ENCODE data around the gene TSPAN3. TPM values are rescaled to one million over a fixed set of nuclear protein-coding genes. Genes with fewer than 3 reads are reported as not detected.

Gene TSPAN3
- total RNA-seq, 1 donor from 2014 or later = 223 TPM

GRCh38 chr15:77037388-77038209 lies 33.3 kb downstream of the TSPAN3 start:
- H3K9ac ChIP-seq (ENCODE audit: low read length) = no peak overlapping the region
- Mint-ChIP-seq H3K4me3 (ENCODE audit: unreplicated experiment) (no peak overlapping the region), H3K27ac (ENCODE audit: unreplicated experiment) (no peak overlapping the region), H3K27me3 (ENCODE audit: low read depth, unreplicated experiment) (no peaks in the 10 kb centered on the region), H3K4me1 (ENCODE audit: low read depth, unreplicated experiment) (peaks cover 4% of the 10 kb centered on the region), H3K36me3 (ENCODE audit: low read depth, unreplicated experiment) (peaks cover 17% of the 10 kb centered on the region), H3K9me3 (ENCODE audit: unreplicated experiment) (no peaks in the 10 kb centered on the region)
- H3K4me3 ChIP-seq (ENCODE audit: insufficient read depth, low read depth, low read length) = no peak overlapping the region
- no peaks in the 10 kb centered on the region for H3K79me2 ChIP-seq (ENCODE audit: insufficient read depth, low read length)
- H2AFZ ChIP-seq (ENCODE audit: low read depth, low read length) = no peak overlapping the region
- TF ChIP-seq, protein P1, sequence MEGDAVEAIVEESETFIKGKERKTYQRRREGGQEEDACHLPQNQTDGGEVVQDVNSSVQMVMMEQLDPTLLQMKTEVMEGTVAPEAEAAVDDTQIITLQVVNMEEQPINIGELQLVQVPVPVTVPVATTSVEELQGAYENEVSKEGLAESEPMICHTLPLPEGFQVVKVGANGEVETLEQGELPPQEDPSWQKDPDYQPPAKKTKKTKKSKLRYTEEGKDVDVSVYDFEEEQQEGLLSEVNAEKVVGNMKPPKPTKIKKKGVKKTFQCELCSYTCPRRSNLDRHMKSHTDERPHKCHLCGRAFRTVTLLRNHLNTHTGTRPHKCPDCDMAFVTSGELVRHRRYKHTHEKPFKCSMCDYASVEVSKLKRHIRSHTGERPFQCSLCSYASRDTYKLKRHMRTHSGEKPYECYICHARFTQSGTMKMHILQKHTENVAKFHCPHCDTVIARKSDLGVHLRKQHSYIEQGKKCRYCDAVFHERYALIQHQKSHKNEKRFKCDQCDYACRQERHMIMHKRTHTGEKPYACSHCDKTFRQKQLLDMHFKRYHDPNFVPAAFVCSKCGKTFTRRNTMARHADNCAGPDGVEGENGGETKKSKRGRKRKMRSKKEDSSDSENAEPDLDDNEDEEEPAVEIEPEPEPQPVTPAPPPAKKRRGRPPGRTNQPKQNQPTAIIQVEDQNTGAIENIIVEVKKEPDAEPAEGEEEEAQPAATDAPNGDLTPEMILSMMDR (IDR thresholded peaks at IDR 0.05; ENCODE audit: insufficient read depth, low read depth, low read length) = no peak
- no peak for TF ChIP-seq EZH2 (IDR thresholded peaks at IDR 0.05; ENCODE audit: insufficient read depth, low read length)
- no peak overlapping the region for H3K27ac ChIP-seq (ENCODE audit: low read depth, low read length)
- FAIRE-seq (no peak), DNase-seq (ENCODE audit: low read depth) (no peak)
- H3K4me1 ChIP-seq (ENCODE audit: insufficient read depth, low read length) = no peaks in the 10 kb centered on the region
- peaks cover 3% of the 10 kb centered on the region for H3K36me3 ChIP-seq (ENCODE audit: insufficient read depth, low read length)
- no peaks in the 10 kb centered on the region for H3K27me3 ChIP-seq (ENCODE audit: insufficient read depth, low read length)
- H3K4me2 ChIP-seq (ENCODE audit: low read length) = no peak overlapping the region
- H3K9me3 ChIP-seq (ENCODE audit: insufficient read depth, low read depth, low read length) = no peaks in the 10 kb centered on the region
- H4K20me1 ChIP-seq (ENCODE audit: insufficient read depth, low read length) = peaks cover 5% of the 10 kb centered on the region

GRCh38 chr15:77036537-77037387 lies 34.1 kb downstream of the TSPAN3 start:
- H3K4me2 ChIP-seq (ENCODE audit: low read length) = no peak overlapping the region
- TF ChIP-seq EZH2 (IDR thresholded peaks at IDR 0.05; ENCODE audit: insufficient read depth, low read length) = no peak
- TF ChIP-seq, protein P1 (IDR thresholded peaks at IDR 0.05; ENCODE audit: insufficient read depth, low read depth, low read length) = no peak
- no peak overlapping the region for H3K9ac ChIP-seq (ENCODE audit: low read length)
- no peaks in the 10 kb centered on the region for H3K4me1 ChIP-seq (ENCODE audit: insufficient read depth, low read length)
- FAIRE-seq (no peak), DNase-seq (ENCODE audit: low read depth) (no peak)
- H3K27ac Mint-ChIP-seq (ENCODE audit: unreplicated experiment) = no peak overlapping the region
- H3K27me3 ChIP-seq (ENCODE audit: insufficient read depth, low read length) = no peaks in the 10 kb centered on the region
- H3K36me3 Mint-ChIP-seq (ENCODE audit: low read depth, unreplicated experiment) = peaks cover 13% of the 10 kb centered on the region
- no peak overlapping the region for H3K27ac ChIP-seq (ENCODE audit: low read depth, low read length)
- H3K9me3 ChIP-seq (ENCODE audit: insufficient read depth, low read depth, low read length) = no peaks in the 10 kb centered on the region
- H3K36me3 ChIP-seq (ENCODE audit: insufficient read depth, low read length) = no peaks in the 10 kb centered on the region
- H3K9me3 Mint-ChIP-seq (ENCODE audit: unreplicated experiment) = no peaks in the 10 kb centered on the region
- H3K27me3 Mint-ChIP-seq (ENCODE audit: low read depth, unreplicated experiment) = no peaks in the 10 kb centered on the region
- no peaks in the 10 kb centered on the region for H3K79me2 ChIP-seq (ENCODE audit: insufficient read depth, low read length)
- no peak overlapping the region for H3K4me3 Mint-ChIP-seq (ENCODE audit: unreplicated experiment)
- H2AFZ ChIP-seq (ENCODE audit: low read depth, low read length) = no peak overlapping the region
- H3K4me1 Mint-ChIP-seq (ENCODE audit: low read depth, unreplicated experiment) = peaks cover 4% of the 10 kb centered on the region
- peaks cover 5% of the 10 kb centered on the region for H4K20me1 ChIP-seq (ENCODE audit: insufficient read depth, low read length)
- no peak overlapping the region for H3K4me3 ChIP-seq (ENCODE audit: insufficient read depth, low read depth, low read length)

Measured in astrocyte (in vitro differentiated cells and primary cell).